HepG2 (cell line): ENCODE measurements around the gene SLC35F3.

Source experiments
- ATF2 ChIP-seq: sonication (generic); formaldehyde crosslinking; IDR thresholded peaks from 2 replicates; pipeline ENCODE4 v1.4.0; 2020; ENCODE audit warnings: missing genetic modification reagents
- CERS6 ChIP-seq: sonication (generic); formaldehyde crosslinking; IDR thresholded peaks from 2 replicates; pipeline ENCODE4 v1.5.0; 2020; ENCODE audit warnings: missing genetic modification reagents
- CTCF ChIP-seq: sonication (generic); formaldehyde crosslinking; IDR thresholded peaks from 2 replicates; pipeline ENCODE4 v1.5.0; 2020; ENCODE audit warnings: mild to moderate bottlenecking, missing genetic modification reagents, moderate library complexity
- EED ChIP-seq: sonication (generic); formaldehyde crosslinking; IDR thresholded peaks from 2 replicates; pipeline ENCODE4 v1.5.0; 2020; ENCODE audit warnings: mild to moderate bottlenecking, missing genetic modification reagents
- MXD4 ChIP-seq: IDR thresholded peaks from 2 replicates; pipeline ENCODE4 v1.6.1; 2016; ENCODE audit warnings: mild to moderate bottlenecking, missing biosample characterization, missing genetic modification reagents
- NCOR1 ChIP-seq: fragments of 200-600 bp; sonication (generic); IDR thresholded peaks from 2 replicates; pipeline ENCODE4 v1.7.0; 2017; ENCODE audit warnings: antibody characterized with exemption, low read length, borderline replicate concordance
- NR1H2 ChIP-seq: sonication (generic); formaldehyde crosslinking; IDR thresholded peaks from 2 replicates; pipeline ENCODE4 v1.8.1; 2022; ENCODE audit warnings: low read depth, missing genetic modification reagents, borderline replicate concordance
- PITX1 ChIP-seq: sonication (generic); formaldehyde crosslinking; IDR thresholded peaks from 2 replicates; pipeline ENCODE4 v1.5.1; 2020; ENCODE audit warnings: mild to moderate bottlenecking, missing genetic modification reagents
- SIN3A ChIP-seq: IDR thresholded peaks from 2 replicates; pipeline ENCODE4 v1.6.1; 2011; ENCODE audit warnings: low read depth, mild to moderate bottlenecking, control low read depth, low read length, borderline replicate concordance
- SP2 ChIP-seq: sonication (generic); formaldehyde crosslinking; IDR thresholded peaks from 2 replicates; pipeline ENCODE4 v1.5.1; 2020; ENCODE audit warnings: mild to moderate bottlenecking, missing genetic modification reagents
- ZBTB44 ChIP-seq: sonication (generic); formaldehyde crosslinking; IDR thresholded peaks from 2 replicates; pipeline ENCODE4 v1.4.0; 2020; ENCODE audit warnings: missing genetic modification reagents
- ZNF276 ChIP-seq: sonication (generic); formaldehyde crosslinking; IDR thresholded peaks from 2 replicates; pipeline ENCODE4 v1.4.0; 2020; ENCODE audit warnings: mild to moderate bottlenecking, low read depth, missing genetic modification reagents
- ZNF556 ChIP-seq: sonication (generic); formaldehyde crosslinking; IDR thresholded peaks from 2 replicates; pipeline ENCODE4 v1.4.0; 2020; ENCODE audit warnings: mild to moderate bottlenecking, missing genetic modification reagents, borderline replicate concordance
- ZSCAN9 ChIP-seq: IDR thresholded peaks from 2 replicates; pipeline ENCODE4 v1.6.1; 2016; ENCODE audit warnings: borderline replicate concordance

DNA sequence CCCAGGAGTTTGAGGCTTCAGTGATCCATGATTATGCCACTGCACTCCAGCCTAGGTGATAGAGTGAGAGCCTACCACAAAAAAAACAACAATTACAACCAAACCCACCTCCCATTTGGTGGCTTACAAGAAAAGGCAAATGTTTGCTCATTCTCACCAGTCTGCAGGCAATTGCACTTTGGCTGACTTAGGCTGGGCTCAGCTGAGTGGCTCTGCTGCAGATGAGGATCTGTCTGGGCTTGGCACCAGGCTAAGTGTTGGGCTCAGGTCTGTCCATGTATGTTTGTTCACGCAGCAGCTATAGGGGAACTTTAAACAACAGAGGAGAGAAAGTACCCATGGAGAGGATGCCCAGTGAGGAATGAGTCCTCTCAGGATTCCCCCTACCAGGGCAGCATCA, 440.8 kb downstream of the SLC35F3 start:
- TF ChIP-seq PITX1 (CRISPR knock-in tag) = no peak
- TF ChIP-seq ZNF276 = no peak
- TF ChIP-seq ZBTB44 (CRISPR knock-in tag) = no peak
- TF ChIP-seq ZNF556 (CRISPR knock-in tag) = no peak
- no peak for TF ChIP-seq SP2 (CRISPR knock-in tag)
- TF ChIP-seq MXD4 = no peak
- TF ChIP-seq CTCF (CRISPR knock-in tag) = no peak
- no peak for TF ChIP-seq SIN3A
- no peak for TF ChIP-seq CERS6
- no peak for TF ChIP-seq ZSCAN9 (CRISPR knock-in tag)
- no peak for TF ChIP-seq NR1H2
- TF ChIP-seq ATF2 = no peak
- no peak for TF ChIP-seq NCOR1
- no peak for TF ChIP-seq EED (CRISPR knock-in tag)
